RWPE1 (cell line): ENCODE results near the gene ADSS2.

Experiments used
- CTCF ChIA-PET: fragments of 350-600 bp; sonication (Branson Sonifier 250); formaldehyde crosslinking; extraction: SDS; loops from one replicate; lab custom pipeline; 2021; lab: Yijun Ruan, JAX
- POLR2A ChIA-PET: fragments of 400-600 bp; formaldehyde crosslinking; extraction: SDS; loops from one replicate; lab custom pipeline; 2020; ENCODE audit warnings: antibody characterized with exemption; ENCODE audit not compliant: low non-redundant PET; lab: Yijun Ruan, JAX
- DNase-seq: peaks from one replicate; pipeline ENCODE4 v3.0.0; 2012; ENCODE audit warnings: low spot score
- H3K27ac ChIP-seq: fragments of 450-650 bp; 2 replicates; pipeline ENCODE4 v1.5.1; 2017
- CTCF ChIP-seq: fragments of 450-650 bp; conservative IDR thresholded peaks from 2 replicates; pipeline ENCODE4 v1.5.1; 2017; ENCODE audit warnings: low read depth, mild to moderate bottlenecking

Gene ADSS2

GRCh38 chr1:244447024-244447423 lies 4.7 kb downstream of the ADSS2 start:
- no peak overlapping the region for H3K27ac ChIP-seq
- POLR2A ChIA-PET: no interaction called here
- TF ChIP-seq CTCF: no peak
- CTCF ChIA-PET: no interaction called here
- no peak for DNase-seq

DNA sequence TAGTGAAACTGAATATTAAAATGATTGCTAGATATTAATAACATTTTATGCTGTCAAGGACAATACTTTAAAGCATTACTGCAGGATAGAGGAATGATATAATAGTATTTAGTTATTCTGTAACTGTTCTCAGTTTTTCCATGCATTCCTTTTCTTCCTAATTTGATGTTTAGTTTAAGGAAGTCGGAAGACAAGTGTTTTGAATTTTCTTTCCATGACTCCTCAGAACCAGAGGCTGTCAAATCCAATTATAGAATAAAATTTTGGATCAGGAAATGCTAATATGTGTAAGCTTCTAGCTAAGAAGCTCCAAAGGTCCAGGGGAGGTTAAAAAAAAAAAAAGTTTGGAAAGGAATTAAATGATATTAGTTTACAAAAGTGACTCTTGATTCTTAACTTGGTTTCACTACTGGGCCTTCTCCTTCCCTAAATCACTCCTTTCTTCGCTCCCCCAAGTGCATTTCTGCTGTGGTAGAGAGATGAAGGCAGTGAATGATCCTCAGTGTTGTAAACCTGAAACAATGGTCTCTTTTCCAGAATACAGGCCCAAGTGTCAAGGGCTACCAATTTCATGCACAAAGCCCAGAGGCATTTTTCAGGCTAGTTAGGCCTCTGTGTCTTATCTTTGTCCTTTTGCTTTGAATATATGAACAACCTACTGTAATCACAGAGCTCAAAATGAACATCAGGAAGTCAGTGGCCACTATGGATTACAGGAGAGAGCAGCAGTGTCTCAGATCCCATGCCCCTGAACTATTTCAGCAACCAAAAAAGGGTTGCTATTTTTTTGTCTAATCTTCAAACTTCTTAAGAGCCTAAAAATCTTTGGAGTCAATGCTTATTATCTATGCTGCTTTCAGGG lies 6.2 kb downstream of the ADSS2 start:
- POLR2A ChIA-PET: no interaction called here
- no peak overlapping the region for H3K27ac ChIP-seq
- CTCF ChIA-PET: interaction anchor here (0.8 to 0.9 kb wide), 2 partner anchors 10 to 14 kb away, joined by 3 read pairs; no protein-coding TSS in a partner anchor
- no peak for DNase-seq
- TF ChIP-seq CTCF: no peak

DNA sequence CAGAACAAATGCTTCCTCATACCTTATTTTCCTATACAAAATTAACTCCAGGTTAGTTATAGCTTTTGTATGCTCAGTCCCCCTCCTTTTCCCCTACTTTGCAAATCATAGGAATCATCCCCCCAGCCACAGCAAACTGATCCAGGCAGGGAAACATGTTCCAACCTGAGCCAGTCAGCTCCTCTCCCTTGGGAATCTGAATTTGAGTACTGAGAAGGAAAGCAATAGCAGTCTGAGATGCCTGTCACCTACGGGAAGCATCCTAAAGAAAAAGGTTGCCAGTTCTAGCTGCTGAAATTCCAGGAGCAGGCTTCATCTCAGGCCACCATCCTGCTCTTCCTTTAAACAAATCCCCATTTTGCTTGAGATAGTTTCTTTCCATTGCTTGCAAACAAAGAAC lies 6.9 kb downstream of the ADSS2 start:
- no peak for TF ChIP-seq CTCF
- POLR2A ChIA-PET: interaction anchor here (0.6 kb wide), 1 partner anchor 483 kb away, joined by 7 read pairs; no protein-coding TSS in a partner anchor
- H3K27ac ChIP-seq: no peak overlapping the region
- DNase-seq: no peak
- CTCF ChIA-PET: interaction anchor here (0.9 kb wide), 1 partner anchor 14 kb away, joined by 3 read pairs; no protein-coding TSS in a partner anchor

- no peak for DNase-seq
- no peak overlapping the region for H3K27ac ChIP-seq
- CTCF ChIA-PET: no interaction called here
- no peak for TF ChIP-seq CTCF
- POLR2A ChIA-PET: no interaction called here
These were observed 8.9 kb downstream of the ADSS2 start for GRCh38 chr1:244442850-244443249.

DNA sequence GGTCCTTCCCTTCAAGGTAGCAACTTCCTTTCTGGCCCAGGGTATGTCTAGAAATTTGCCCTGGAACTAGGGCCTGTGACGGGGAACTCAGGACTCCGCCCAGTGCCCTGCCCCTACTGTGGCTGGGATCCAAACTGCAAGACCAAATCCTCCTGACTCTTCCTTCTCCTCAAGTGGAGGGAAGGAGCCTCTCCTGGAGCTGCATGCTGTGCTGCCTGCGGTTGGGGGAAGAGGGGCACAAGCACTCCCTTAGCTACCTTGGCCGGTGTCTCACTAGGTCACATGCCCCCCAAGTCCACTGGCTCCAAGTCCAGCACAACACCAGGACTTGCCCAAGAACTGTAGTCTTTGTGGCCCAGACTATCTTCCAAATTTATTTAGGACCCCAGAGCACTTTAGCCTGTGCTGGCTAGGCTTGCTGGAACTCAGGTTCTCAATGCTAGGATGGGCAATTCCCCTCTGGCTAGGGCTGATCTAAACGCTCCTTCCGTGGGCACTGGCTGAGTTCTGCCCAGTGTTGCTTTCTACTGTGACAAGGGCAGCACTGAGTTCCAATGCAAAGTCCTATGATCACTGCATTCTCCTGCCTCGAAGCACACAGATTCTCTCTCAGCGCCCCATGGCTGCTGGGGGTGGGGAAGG lies 12.2 kb downstream of the ADSS2 start:
- TF ChIP-seq CTCF: no peak
- peak overlapping the region; percentile 53 for H3K27ac ChIP-seq
- ChIA-PET CTCF (no interaction called here), POLR2A (no interaction called here)
- DNase-seq: no peak

DNA sequence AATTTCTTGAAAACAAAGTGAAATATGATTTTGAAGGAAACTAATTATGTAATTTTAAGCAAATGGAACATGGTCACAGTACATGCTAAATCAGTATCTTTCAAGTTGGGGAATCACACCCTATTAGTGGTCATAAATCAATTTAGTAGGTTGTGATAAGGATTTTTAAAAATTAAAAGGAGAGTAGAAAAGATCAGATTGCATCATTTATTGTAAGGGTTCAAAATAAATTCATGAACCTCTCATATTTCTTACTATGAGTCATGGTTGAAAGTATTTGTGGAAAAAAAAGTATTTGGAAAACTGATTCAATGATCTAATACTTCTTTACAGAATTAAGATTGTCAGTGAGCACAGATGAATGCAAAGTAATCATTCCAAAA lies 14.6 kb downstream of the ADSS2 start:
- TF ChIP-seq CTCF: no peak
- POLR2A ChIA-PET: no interaction called here
- DNase-seq: no peak
- CTCF ChIA-PET: no interaction called here
- H3K27ac ChIP-seq: no peak overlapping the region
